Gastroesophageal sphincter (tissue), 3 donors: Measurements from ENCODE around the gene CR1.
"Not testable (repeated sequence)": the region's sequence is repeated elsewhere in the genome, so short reads cannot be mapped to it uniquely, and the experiment has no call there.

ENCODE experiments used
- CTCF ChIP-seq, 4 experiments: fragments of 200-600 bp in 2 of 4; fragments of 450-650 bp in 2 of 4; sonication (generic) in 1 of 4; IDR thresholded peaks; one replicate each; pipeline ENCODE4 v1.5.1; 2017 to 2019; ENCODE audit warnings: antibody characterized with exemption in 4 of 4, mild to moderate bottlenecking in 2 of 4, moderate library complexity in 2 of 4
- EP300 ChIP-seq: sonication (generic); formaldehyde crosslinking; IDR thresholded peaks from one replicate; pipeline ENCODE4 v1.6.1; 2017; ENCODE audit warnings: antibody characterized with exemption, mild to moderate bottlenecking
- POLR2AphosphoS5 ChIP-seq: sonication (generic); formaldehyde crosslinking; IDR thresholded peaks from one replicate; pipeline ENCODE4 v1.6.1; 2017; ENCODE audit warnings: antibody characterized with exemption

GRCh38 chr1:207635569-207636186, 139.7 kb downstream of the CR1 start:
- not testable (repeated sequence) for TF ChIP-seq CTCF (IDR thresholded peaks at IDR 0.05); EP300; POLR2AphosphoS5
